ENCODE data around the gene RFX3. TPM values are rescaled to one million over a fixed set of nuclear protein-coding genes. Genes with fewer than 3 reads are reported as not detected.

The RFX3 gene
- total and polyA plus RNA-seq, 2 of the 13 experiments (the other 11 are each of a cell fraction or from before 2014, with no cell fraction given): 2.7 to 5.3 TPM

- TF ChIP-seq, protein P1, sequence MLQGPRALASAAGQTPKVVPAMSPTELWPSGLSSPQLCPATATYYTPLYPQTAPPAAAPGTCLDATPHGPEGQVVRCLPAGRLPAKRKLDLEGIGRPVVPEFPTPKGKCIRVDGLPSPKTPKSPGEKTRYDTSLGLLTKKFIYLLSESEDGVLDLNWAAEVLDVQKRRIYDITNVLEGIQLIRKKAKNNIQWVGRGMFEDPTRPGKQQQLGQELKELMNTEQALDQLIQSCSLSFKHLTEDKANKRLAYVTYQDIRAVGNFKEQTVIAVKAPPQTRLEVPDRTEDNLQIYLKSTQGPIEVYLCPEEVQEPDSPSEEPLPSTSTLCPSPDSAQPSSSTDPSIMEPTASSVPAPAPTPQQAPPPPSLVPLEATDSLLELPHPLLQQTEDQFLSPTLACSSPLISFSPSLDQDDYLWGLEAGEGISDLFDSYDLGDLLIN (CRISPR knock-in tag; IDR thresholded peaks at IDR 0.05; ENCODE audit: borderline replicate concordance): no peak
- peak; percentile 82; the same call in 1 of the 2 replicates for TF ChIP-seq KDM6A (CRISPR knock-in tag; IDR thresholded peaks at IDR 0.05; ENCODE audit: low read depth)
- no peak for TF ChIP-seq ZNF891 (CRISPR knock-in tag; IDR thresholded peaks at IDR 0.05)
- TF ChIP-seq SAFB2 (CRISPR knock-in tag; IDR thresholded peaks at IDR 0.05; ENCODE audit: borderline replicate concordance, low read depth): no peak
- TF ChIP-seq, protein P2, sequence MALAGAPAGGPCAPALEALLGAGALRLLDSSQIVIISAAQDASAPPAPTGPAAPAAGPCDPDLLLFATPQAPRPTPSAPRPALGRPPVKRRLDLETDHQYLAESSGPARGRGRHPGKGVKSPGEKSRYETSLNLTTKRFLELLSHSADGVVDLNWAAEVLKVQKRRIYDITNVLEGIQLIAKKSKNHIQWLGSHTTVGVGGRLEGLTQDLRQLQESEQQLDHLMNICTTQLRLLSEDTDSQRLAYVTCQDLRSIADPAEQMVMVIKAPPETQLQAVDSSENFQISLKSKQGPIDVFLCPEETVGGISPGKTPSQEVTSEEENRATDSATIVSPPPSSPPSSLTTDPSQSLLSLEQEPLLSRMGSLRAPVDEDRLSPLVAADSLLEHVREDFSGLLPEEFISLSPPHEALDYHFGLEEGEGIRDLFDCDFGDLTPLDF (CRISPR knock-in tag; IDR thresholded peaks at IDR 0.05): no peak
- no peak for TF ChIP-seq BORCS8-MEF2B (CRISPR knock-in tag; IDR thresholded peaks at IDR 0.05)
- no peak for TF ChIP-seq CSRNP2 (CRISPR knock-in tag; conservative IDR thresholded peaks at IDR 0.05; ENCODE audit: low read depth)
- no peak for TF ChIP-seq CEBPZ (IDR thresholded peaks at IDR 0.05; ENCODE audit: low read length)
- peak; percentile 97 for TF ChIP-seq HNF4A (CRISPR knock-in tag; IDR thresholded peaks at IDR 0.05)
- TF ChIP-seq MBD4 (IDR thresholded peaks at IDR 0.05; ENCODE audit: borderline replicate concordance, low read length): no peak
- 0 out of 2 replicates have a peak, but pooled peaks have one; percentile 34 for TF ChIP-seq MEF2D (CRISPR knock-in tag; IDR thresholded peaks at IDR 0.05)
- TF ChIP-seq NAIF1 (CRISPR knock-in tag; IDR thresholded peaks at IDR 0.05; ENCODE audit: borderline replicate concordance): no peak
- TF ChIP-seq, protein P3, sequence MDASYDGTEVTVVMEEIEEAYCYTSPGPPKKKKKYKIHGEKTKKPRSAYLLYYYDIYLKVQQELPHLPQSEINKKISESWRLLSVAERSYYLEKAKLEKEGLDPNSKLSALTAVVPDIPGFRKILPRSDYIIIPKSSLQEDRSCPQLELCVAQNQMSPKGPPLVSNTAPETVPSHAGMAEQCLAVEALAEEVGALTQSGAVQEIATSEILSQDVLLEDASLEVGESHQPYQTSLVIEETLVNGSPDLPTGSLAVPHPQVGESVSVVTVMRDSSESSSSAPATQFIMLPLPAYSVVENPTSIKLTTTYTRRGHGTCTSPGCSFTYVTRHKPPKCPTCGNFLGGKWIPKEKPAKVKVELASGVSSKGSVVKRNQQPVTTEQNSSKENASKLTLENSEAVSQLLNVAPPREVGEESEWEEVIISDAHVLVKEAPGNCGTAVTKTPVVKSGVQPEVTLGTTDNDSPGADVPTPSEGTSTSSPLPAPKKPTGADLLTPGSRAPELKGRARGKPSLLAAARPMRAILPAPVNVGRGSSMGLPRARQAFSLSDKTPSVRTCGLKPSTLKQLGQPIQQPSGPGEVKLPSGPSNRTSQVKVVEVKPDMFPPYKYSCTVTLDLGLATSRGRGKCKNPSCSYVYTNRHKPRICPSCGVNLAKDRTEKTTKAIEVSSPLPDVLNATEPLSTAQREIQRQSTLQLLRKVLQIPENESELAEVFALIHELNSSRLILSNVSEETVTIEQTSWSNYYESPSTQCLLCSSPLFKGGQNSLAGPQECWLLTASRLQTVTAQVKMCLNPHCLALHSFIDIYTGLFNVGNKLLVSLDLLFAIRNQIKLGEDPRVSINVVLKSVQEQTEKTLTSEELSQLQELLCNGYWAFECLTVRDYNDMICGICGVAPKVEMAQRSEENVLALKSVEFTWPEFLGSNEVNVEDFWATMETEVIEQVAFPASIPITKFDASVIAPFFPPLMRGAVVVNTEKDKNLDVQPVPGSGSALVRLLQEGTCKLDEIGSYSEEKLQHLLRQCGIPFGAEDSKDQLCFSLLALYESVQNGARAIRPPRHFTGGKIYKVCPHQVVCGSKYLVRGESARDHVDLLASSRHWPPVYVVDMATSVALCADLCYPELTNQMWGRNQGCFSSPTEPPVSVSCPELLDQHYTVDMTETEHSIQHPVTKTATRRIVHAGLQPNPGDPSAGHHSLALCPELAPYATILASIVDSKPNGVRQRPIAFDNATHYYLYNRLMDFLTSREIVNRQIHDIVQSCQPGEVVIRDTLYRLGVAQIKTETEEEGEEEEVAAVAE (CRISPR knock-in tag; IDR thresholded peaks at IDR 0.05; ENCODE audit: borderline replicate concordance): no peak
- TF ChIP-seq ZNF124 (CRISPR knock-in tag; IDR thresholded peaks at IDR 0.05): no peak
- no peak; the same call in 1 of the 2 replicates for TF ChIP-seq ZMYM3 (CRISPR knock-in tag; IDR thresholded peaks at IDR 0.05)
- no peak for TF ChIP-seq RNF2 (conservative IDR thresholded peaks at IDR 0.05; ENCODE audit: low read depth)
- TF ChIP-seq HHEX (CRISPR knock-in tag; IDR thresholded peaks at IDR 0.05): peak; percentile 72
These were observed 348.5 kb downstream of the RFX3 start (continued) for GRCh38 chr9:3177146-3177761.

All from HepG2 (cell line).